ENCODE results near the gene KCNIP3.
"Not testable (repeated sequence)": the region's sequence is repeated elsewhere in the genome, so short reads cannot be mapped to it uniquely, and the experiment has no call there.

Gene KCNIP3

GRCh38 chr2:95433373-95433772 lies 136.2 kb downstream of the KCNIP3 start:
- not testable (repeated sequence) for DNase-seq

- not testable (repeated sequence) for DNase-seq
Measured at GRCh38 chr2:95433973-95434372, 136.8 kb downstream of the KCNIP3 start.

- DNase-seq: not testable (repeated sequence)
Measured at GRCh38 chr2:95434507-95435076, 137.4 kb downstream of the KCNIP3 start.

- not testable (repeated sequence) for DNase-seq
Measured at GRCh38 chr2:95435162-95435871, 138.2 kb downstream of the KCNIP3 start.

Data from activated effector memory CD4-positive, alpha-beta T cell treated with Interleukin-2 at 50 U/mL for 16 hours (primary cell).